Activated CD8-positive, alpha-beta T cell treated with anti-CD3 and anti-CD28 coated beads for 36 hours (primary cell): ENCODE results near the gene MPPED2. TPM values are rescaled to one million over a fixed set of nuclear protein-coding genes. Genes with fewer than 3 reads are reported as not detected.

Source experiments
- ATAC-seq: fragments of 200-7000 bp; cut with Tn5 transposase; one replicate; pipeline ENCODE4 v1.10.0; 2021; ENCODE audit warnings: mild to moderate bottlenecking, moderate library complexity
- CTCF ChIA-PET: fragments of 350-600 bp; sonication (Branson Sonifier 250); formaldehyde crosslinking; loops from one replicate; lab custom pipeline; 2021; ENCODE audit warnings: antibody characterized with exemption; lab: Charles Lee
- POLR2A ChIA-PET: fragments of 350-600 bp; sonication (Branson Sonifier 250); formaldehyde crosslinking; loops from one replicate; lab custom pipeline; 2021; ENCODE audit warnings: antibody characterized with exemption; lab: Charles Lee
- DNase-seq: peaks from one replicate; pipeline ENCODE4 v3.0.0-alpha.2; 2020
- H3K27ac Mint-ChIP-seq: one replicate; pipeline ENCODE4 v1.8.0; 2021; ENCODE audit warnings: mild to moderate bottlenecking, mixed read lengths
- H3K27me3 Mint-ChIP-seq: one replicate; pipeline ENCODE4 v1.8.0; 2021; ENCODE audit warnings: mixed read lengths
- H3K36me3 Mint-ChIP-seq: one replicate; pipeline ENCODE4 v1.8.0; 2021; ENCODE audit warnings: low read depth, mixed read lengths
- H3K4me1 Mint-ChIP-seq: one replicate; pipeline ENCODE4 v1.8.0; 2021; ENCODE audit warnings: low read depth, mixed read lengths
- H3K4me3 Mint-ChIP-seq: one replicate; pipeline ENCODE4 v1.8.0; 2021; ENCODE audit warnings: mild to moderate bottlenecking, moderate library complexity, mixed read lengths
- H3K9me3 Mint-ChIP-seq: one replicate; pipeline ENCODE4 v1.8.0; 2021; ENCODE audit warnings: mixed read lengths
- CTCF ChIP-seq: fragments of 200-600 bp; IDR thresholded peaks from one replicate; pipeline ENCODE4 v1.8.0; 2022; ENCODE audit warnings: antibody characterized with exemption, mild to moderate bottlenecking
- intact Hi-C: fragments of 100-400 bp; cut with micrococcal nuclease; formaldehyde crosslinking; loops from one replicate; pipeline ENCODE4 v1.10.0; 2022
- total RNA-seq, 2 experiments: library from RNA; stranded (reverse); gene quantifications; one replicate each; pipeline ENCODE4 v1.2.3, GENCODE V29; 2021

MPPED2 gene
- total RNA-seq, 2 experiments from 2014 or later, result 0.63 TPM; not detected in 1

- no peak for ATAC-seq
- intact Hi-C loops, result no loop called here
- no peak for TF ChIP-seq CTCF
- CTCF ChIA-PET, result interaction anchor here (0.8 kb wide), 1 partner anchor 12 kb away, joined by 3 read pairs; no protein-coding TSS in a partner anchor
- POLR2A ChIA-PET, result interaction anchor here (0.5 kb wide), 1 partner anchor 35 kb away, joined by 3 read pairs; no protein-coding TSS in a partner anchor
- Mint-ChIP-seq H3K4me1 (no peaks in the 10 kb centered on the region), H3K9me3 (no peaks in the 10 kb centered on the region), H3K27me3 (peaks cover 8% of the 10 kb centered on the region), H3K4me3 (no peak overlapping the region), H3K27ac (no peak overlapping the region), H3K36me3 (no peaks in the 10 kb centered on the region)
- no peak for DNase-seq
Measured at GRCh38 chr11:30414244-30414643, 171.9 kb downstream of the MPPED2 start.

- intact Hi-C loops, result no loop called here
- DNase-seq, result no peak
- H3K4me1 Mint-ChIP-seq, result no peaks in the 10 kb centered on the region
- no peaks in the 10 kb centered on the region for H3K36me3 Mint-ChIP-seq
- no peak overlapping the region for H3K27ac Mint-ChIP-seq
- peaks cover 4% of the 10 kb centered on the region for H3K27me3 Mint-ChIP-seq
- ChIA-PET POLR2A (no interaction called here), CTCF (no interaction called here)
- no peak for ATAC-seq
- no peak overlapping the region for H3K4me3 Mint-ChIP-seq
- no peaks in the 10 kb centered on the region for H3K9me3 Mint-ChIP-seq
- TF ChIP-seq CTCF, result no peak
Measured at GRCh38 chr11:30412509-30412908, 173.6 kb downstream of the MPPED2 start.

- Mint-ChIP-seq H3K4me1 (no peaks in the 10 kb centered on the region), H3K27ac (no peak overlapping the region), H3K27me3 (peaks cover 4% of the 10 kb centered on the region), H3K4me3 (no peak overlapping the region), H3K9me3 (no peaks in the 10 kb centered on the region), H3K36me3 (no peaks in the 10 kb centered on the region)
- CTCF ChIA-PET, result no interaction called here
- no peak for TF ChIP-seq CTCF
- POLR2A ChIA-PET, result no interaction called here
- DNase-seq (no peak), ATAC-seq (no peak)
- intact Hi-C loops, result no loop called here
Measured at GRCh38 chr11:30411383-30411782, 174.8 kb downstream of the MPPED2 start.

- no peaks in the 10 kb centered on the region for H3K36me3 Mint-ChIP-seq
- intact Hi-C loops, result no loop called here
- no peak for ATAC-seq
- H3K27me3 Mint-ChIP-seq, result no peaks in the 10 kb centered on the region
- no peaks in the 10 kb centered on the region for H3K9me3 Mint-ChIP-seq
- ChIA-PET POLR2A (no interaction called here), CTCF (no interaction called here)
- no peak for TF ChIP-seq CTCF
- H3K4me3 Mint-ChIP-seq, result no peak overlapping the region
- no peak overlapping the region for H3K27ac Mint-ChIP-seq
- DNase-seq, result no peak
- H3K4me1 Mint-ChIP-seq, result peaks cover 8% of the 10 kb centered on the region
Measured at GRCh38 chr11:30406978-30407762, 179.0 kb downstream of the MPPED2 start.

- Mint-ChIP-seq H3K36me3 (no peaks in the 10 kb centered on the region), H3K27me3 (no peaks in the 10 kb centered on the region), H3K4me1 (peaks cover 8% of the 10 kb centered on the region), H3K9me3 (no peaks in the 10 kb centered on the region), H3K27ac (no peak overlapping the region), H3K4me3 (no peak overlapping the region)
- POLR2A ChIA-PET, result no interaction called here
- ATAC-seq (no peak), DNase-seq (no peak)
- intact Hi-C loops, result no loop called here
- no peak for TF ChIP-seq CTCF
- CTCF ChIA-PET, result no interaction called here
Measured at GRCh38 chr11:30405385-30405784, 180.8 kb downstream of the MPPED2 start.
